ENCODE data around the gene KRTAP12-4.
"Not testable (repeated sequence)": the region's sequence is repeated elsewhere in the genome, so short reads cannot be mapped to it uniquely, and the experiment has no call there.

The KRTAP12-4 gene

GRCh38 chr21:44653656-44654575 lies 543 bp downstream of the KRTAP12-4 start:
- no peak for DNase-seq

- DNase-seq: no peak
Measured at GRCh38 chr21:44653123-44653522, 1.3 kb downstream of the KRTAP12-4 start.

GRCh38 chr21:44650973-44651675 lies 3.3 kb downstream of the KRTAP12-4 start:
- no peak for DNase-seq

GRCh38 chr21:44650265-44650972 lies 4.0 kb downstream of the KRTAP12-4 start:
- DNase-seq: no peak

GRCh38 chr21:44649521-44650100 lies 4.8 kb downstream of the KRTAP12-4 start:
- DNase-seq: no peak

GRCh38 chr21:44648557-44649311 lies 5.7 kb downstream of the KRTAP12-4 start:
- DNase-seq: no peak

- no peak for DNase-seq
Measured at GRCh38 chr21:44647222-44647552, 7.3 kb downstream of the KRTAP12-4 start.

- not testable (repeated sequence) for DNase-seq
Measured at GRCh38 chr21:44646366-44647221, 7.9 kb downstream of the KRTAP12-4 start, which contains the start of gene KRTAP10-11. Gene KRTAP10-11 (plus strand): TSS chr21:44646414. CDS start chr21:44646459, 45 bp downstream.

GRCh38 chr21:44644878-44645277 lies 9.6 kb downstream of the KRTAP12-4 start:
- no peak for DNase-seq

- DNase-seq: no peak
Measured at GRCh38 chr21:44643741-44644310, 10.6 kb downstream of the KRTAP12-4 start.

- DNase-seq: no peak
Measured at GRCh38 chr21:44640761-44641160, 13.7 kb downstream of the KRTAP12-4 start.

GRCh38 chr21:44639331-44639655 lies 15.2 kb downstream of the KRTAP12-4 start:
- DNase-seq: no peak

GRCh38 chr21:44638506-44639330 lies 15.7 kb downstream of the KRTAP12-4 start:
- not testable (repeated sequence) for DNase-seq

GRCh38 chr21:44637851-44638348 lies 16.6 kb downstream of the KRTAP12-4 start:
- not testable (repeated sequence) for DNase-seq

GRCh38 chr21:44637018-44637850 lies 17.2 kb downstream of the KRTAP12-4 start, which contains the start of gene KRTAP10-10:
Gene KRTAP10-10 (plus strand): TSS chr21:44637356. CDS start chr21:44637418, 62 bp downstream.
- DNase-seq: no peak

GRCh38 chr21:44636209-44637017 lies 18.0 kb downstream of the KRTAP12-4 start:
- DNase-seq: no peak

GRCh38 chr21:44632067-44632466 lies 22.4 kb downstream of the KRTAP12-4 start:
- DNase-seq: no peak

GRCh38 chr21:44630440-44630839 lies 24.0 kb downstream of the KRTAP12-4 start:
- no peak for DNase-seq

All from AML-193 (cell line).